Ureter (tissue), 1 donor: Measurements from ENCODE around the gene MEGF9. TPM values are rescaled to one million over a fixed set of nuclear protein-coding genes. Genes with fewer than 3 reads are reported as not detected.
"Not testable (repeated sequence)": the region's sequence is repeated elsewhere in the genome, so short reads cannot be mapped to it uniquely, and the experiment has no call there.

Experiments
- DNase-seq: peaks from one replicate; pipeline ENCODE4 v3.0.0-alpha.2; 2020; ENCODE audit warnings: low spot score
- total RNA-seq: library from RNA; stranded (reverse); gene quantifications from one replicate; pipeline ENCODE4 v1.2.4, GENCODE V29; 2023
- donor health status: DM: yes; HTN: yes; CAD: no.

The MEGF9 gene
- total RNA-seq: 22.3 TPM

DNA sequence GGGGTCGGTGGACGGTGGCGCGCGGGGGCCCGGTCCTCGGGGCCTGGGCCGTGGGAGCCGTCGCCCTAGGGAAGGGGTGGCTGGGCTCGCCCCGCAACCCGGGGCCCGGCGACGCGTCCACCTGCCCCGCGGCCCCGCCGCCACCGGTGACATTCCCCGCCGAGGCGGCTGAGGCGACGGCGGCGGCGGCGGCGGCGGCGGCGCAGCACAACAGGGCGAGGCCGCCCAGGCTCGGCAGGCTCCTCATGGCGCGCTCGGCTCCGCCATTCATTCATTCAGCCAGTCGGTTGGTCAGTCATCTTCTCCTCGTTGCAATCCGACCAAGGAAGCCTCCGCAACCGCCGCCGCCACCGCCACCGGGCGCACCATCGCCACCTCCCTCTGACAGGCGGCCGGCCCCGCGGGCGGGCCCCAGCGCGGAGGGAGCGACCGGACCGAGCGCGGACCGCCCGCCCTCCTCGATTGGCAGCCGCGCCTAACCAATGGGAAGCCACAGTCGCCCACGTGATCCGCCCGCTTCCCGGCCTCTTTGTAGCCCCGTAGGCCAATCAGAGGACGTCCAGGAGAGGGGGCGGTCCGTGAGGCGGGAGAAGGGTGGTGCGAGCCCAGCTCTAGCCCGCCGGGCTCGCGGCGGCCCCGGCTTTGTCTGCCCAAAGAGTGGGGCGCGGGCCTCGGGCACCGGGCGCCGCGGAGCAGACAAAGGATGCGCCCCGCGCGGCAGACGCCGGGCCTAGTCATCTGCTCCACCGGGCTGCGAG lies at the start of gene MEGF9:
MEGF9 (minus strand) TSS at position 383 of the 758 bp plus-strand sequence; CDS start at position 271, 112 bp downstream.
- DNase-seq: peak; percentile 98

DNA sequence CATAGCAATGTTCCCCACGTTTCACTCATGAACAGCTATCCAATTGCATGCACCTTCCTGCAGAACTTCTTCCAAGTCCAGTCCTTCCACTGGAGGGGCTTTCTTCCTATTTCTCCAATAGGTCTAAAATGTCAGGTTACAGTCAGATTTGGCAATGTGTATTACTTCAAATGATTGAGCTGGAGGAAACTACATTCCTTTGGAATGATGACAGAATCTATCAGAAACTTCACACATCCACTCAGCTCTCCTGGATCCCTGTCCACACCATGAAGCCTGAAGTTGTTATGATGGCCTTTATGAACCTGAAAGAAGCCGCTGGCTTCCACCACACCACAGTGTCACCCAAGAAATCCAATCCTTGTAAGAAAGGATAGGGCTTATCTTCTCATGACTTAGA lies 46.7 kb upstream of the MEGF9 start:
- DNase-seq: no peak

DNA sequence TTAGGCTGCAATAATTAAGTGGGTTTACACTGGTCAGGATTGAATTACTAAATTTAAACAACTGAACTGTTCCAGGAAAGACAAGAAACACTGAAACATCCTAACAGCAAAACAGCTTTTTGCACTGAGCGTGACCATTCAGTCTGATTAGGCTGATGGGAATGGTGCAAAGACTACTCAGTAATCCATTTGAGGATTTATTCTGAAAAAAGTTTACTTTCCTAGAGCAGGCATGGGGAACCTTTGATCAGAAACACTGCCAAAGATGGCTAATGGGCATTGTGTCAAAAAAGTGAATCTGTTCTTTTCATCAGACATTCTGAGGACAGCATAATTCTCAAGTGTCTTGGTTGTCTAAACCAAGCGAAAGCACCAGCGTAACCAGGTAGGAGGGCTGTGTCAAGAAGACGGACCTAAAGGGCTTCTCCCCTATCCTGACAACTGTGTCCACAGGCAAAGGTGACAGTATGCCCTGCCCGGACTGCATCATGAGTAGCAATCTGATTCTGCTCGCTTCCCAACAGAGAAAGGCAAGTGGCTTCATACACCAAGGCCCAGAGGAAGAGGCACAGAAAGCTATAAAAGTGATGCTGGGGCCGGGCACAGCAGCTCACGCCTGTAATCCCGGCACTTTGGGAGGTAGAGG lies 45.6 kb upstream of the MEGF9 start:
- DNase-seq: no peak

DNA sequence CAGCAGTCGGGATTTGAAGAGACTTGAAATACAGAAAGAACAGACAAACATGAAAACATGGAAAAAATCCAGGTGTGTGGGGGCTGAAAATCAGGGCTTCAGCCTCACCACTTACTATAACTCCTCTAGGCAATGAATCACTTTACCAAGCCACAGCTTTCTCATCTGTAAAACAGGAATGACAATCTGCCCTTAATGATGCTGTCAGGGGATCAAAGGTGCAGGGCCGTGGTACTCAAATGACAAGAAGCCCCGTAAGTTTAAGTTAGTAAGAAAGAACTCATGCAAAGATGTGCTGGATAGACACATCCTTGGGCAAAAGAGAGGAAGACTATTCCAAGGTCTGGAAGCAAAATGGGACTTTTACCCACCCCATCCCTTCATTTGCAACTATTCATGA lies 44.3 kb upstream of the MEGF9 start:
- DNase-seq: no peak

- DNase-seq: no peak
These were observed 43.0 kb upstream of the MEGF9 start for GRCh38 chr9:120757026-120757913.

DNA sequence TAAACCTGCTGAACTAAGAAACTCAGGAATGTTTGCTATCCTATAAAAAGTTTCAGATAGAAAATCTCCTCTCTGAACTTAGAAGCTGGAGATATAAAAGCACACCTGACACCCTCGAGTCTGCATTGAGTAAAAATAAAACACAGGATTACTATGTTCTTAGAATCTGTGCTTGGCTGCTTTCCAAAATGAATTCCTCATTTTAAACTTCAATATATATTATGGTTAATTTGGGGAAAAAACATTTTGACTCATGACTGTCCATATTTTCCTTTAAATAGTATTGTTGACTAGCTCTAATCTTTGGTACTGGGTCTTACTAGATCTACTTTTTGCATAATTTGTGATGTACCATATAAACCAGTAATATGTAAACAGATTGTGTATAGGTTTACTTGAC lies 42.3 kb upstream of the MEGF9 start:
- no peak for DNase-seq

- peak; percentile 64 for DNase-seq
These were observed 41.7 kb upstream of the MEGF9 start for GRCh38 chr9:120755810-120756434.

- DNase-seq: no peak
These were observed 40.8 kb upstream of the MEGF9 start for GRCh38 chr9:120755044-120755443.

GRCh38 chr9:120750421-120750820 lies 36.2 kb upstream of the MEGF9 start:
- no peak for DNase-seq

DNA sequence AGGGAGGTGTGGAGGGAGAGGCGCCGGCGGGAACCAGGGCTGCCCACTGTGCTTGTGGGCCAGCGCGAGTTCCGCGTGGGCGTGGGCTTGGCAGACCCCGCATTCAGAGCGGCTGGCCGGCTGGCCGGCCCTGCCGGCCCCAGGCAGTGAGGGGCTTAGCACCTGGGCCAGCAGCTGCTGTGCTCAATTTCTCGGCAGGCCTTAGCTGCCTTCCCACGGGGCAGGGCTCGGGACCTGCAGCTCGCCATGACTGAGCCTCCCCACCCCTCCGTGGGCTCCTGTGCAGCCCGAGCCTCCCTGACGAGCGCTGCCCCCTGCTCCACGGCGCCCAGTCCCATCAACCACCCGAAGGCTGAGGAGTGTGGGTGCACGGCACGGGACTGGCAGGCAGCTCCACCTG lies 32.1 kb upstream of the MEGF9 start:
- DNase-seq: not testable (repeated sequence)

DNA sequence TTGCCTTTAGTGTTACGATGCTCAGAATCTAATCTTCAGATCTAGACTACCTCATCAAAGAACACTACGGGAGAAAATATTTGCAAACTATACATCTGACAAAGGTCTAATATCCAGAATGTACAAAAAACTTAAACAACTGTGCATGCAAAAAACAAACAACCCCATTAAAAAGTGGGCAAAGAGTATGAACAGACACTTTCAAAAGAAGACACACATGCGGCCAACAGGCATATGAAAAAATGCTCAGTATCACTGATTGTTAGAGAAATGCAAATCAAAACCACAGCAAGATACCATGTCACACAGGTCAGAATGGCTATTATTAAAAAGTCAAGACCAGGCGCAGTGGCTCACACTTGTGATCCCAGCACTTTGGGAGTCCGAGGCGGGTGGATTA lies 31.0 kb upstream of the MEGF9 start:
- DNase-seq: no peak

- no peak for DNase-seq
These were observed 28.7 kb upstream of the MEGF9 start for GRCh38 chr9:120742951-120743416.

DNA sequence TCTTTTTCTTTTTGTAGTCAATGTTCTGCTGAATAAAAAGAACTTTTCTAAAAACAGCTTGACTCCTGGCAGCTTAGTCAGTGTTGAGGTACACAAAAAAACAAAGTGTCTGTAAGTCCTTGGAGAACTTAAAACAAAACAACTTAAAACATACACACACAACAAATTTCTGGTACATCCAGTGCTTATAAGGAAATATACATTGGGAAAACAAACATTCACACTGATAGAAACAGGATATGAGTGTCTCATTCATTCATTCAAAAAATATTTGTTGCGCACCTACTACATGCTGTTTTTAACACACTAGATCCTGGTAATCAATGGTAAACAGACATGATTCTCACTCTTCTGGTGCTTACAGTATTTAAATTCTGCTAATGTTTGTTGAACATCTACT lies 27.4 kb upstream of the MEGF9 start:
- no peak for DNase-seq

- no peak for DNase-seq
These were observed 26.9 kb upstream of the MEGF9 start for GRCh38 chr9:120741191-120741590.

GRCh38 chr9:120740132-120740531 lies 25.9 kb upstream of the MEGF9 start:
- no peak for DNase-seq

- no peak for DNase-seq
These were observed 23.3 kb upstream of the MEGF9 start for GRCh38 chr9:120737416-120738165.

DNA sequence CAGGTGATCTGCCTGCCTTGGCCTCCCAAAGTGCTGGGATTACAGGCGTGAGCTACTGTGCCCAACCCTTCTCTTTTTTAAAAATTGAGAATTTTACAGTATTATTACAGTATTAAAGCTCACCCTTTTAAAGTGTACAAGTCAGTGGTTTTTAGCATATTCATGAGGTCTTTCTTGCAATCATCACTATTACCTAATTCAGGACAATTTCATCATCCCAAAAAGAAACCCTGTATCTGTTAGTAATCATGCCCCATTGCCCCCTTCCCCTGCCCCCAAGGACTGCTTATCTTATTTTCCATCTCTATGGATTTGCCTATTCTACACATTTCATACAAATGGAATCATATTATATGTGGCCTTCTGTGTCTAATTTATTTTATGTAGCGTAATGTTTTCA lies 22.6 kb upstream of the MEGF9 start:
- no peak for DNase-seq

DNA sequence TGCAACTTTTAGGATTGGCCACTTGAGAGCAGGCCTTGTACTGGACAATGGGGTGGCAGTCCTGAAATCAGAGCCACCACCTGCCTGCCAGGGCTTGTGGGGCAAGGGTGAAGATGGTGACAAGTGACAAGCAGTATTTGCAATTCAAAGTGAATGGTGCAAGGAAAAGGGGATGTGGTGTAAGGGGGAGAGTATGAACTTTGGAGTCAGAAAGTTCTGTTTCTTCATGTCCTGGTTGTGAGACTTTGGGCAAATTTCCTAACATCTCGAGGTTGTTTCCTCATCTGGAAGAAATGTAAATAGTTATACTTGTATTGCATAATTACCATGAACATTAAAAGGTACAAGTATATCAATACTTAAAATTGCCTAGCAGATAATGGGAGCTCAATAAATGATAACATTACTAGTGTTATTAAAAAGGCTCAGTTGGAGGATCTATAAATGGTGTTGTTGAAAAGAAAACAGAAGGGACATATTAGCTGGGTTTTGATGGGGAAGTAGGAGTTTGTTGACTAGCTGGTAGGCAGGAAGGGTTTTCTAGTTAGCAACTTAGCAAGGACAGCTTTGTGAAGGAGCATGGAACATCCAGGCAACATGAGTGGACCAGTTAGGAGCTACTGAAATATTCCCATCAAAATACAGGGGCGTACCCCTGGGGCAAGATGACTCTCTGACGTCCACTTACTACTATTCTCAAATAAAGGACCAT lies 21.3 kb upstream of the MEGF9 start:
- DNase-seq: no peak

DNA sequence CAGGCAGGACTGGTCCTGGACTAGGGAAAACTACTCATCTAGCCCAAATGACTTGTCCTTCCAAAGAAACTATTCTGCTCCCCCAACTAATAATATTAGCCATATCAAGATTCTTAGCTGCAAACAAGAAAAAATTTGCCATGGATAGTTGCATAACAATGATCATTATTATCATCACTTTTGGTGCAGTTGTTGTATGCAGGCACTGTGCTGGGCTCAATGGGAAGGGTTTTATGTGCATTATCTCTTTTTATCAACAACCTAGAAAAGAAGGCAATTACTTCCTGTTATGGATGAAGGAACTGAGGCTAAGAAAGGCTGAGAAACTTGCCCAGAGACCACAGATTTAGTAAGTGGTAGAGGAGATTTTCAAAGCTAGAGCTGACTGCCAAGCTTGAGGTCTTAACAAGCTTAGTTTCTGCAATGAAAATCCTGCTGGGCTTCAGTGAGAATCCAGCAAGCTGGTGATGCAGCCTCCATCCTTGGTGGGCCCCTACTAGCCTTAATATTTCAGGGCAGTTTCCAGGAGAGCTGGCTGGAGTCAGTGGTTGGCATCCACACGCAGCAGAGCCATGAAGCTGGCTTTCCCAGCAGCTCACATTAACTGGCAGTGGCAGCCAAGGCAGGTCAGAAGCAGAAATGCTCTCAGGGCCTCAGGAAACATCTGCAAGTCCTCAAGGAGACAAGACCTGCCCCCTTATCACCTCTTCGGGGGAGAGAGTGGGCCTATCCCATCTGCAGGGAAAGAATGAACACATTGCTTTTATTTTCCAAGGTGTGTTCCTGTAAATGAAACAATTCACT lies 20.5 kb upstream of the MEGF9 start:
- DNase-seq: no peak

GRCh38 chr9:120733190-120733589 lies 18.9 kb upstream of the MEGF9 start:
- DNase-seq: no peak
